HepG2 (cell line): ENCODE results near the gene KCNAB1.

ENCODE experiments used
- EZH2 ChIP-seq: conservative IDR thresholded peaks from 2 replicates; pipeline ENCODE4 v1.6.1; 2012; ENCODE audit warnings: mild to moderate bottlenecking, low read depth, low read length, moderate library complexity
- JUN ChIP-seq: sonication (generic); formaldehyde crosslinking; IDR thresholded peaks from 2 replicates; pipeline ENCODE4 v1.4.0; 2020; ENCODE audit warnings: mild to moderate bottlenecking, missing genetic modification reagents
- PHF5A ChIP-seq: IDR thresholded peaks from one replicate; pipeline ENCODE4 v1.6.1; 2018; ENCODE audit warnings: low read depth, missing genetic modification reagents; ENCODE audit not compliant: unreplicated experiment
- PLRG1 ChIP-seq: fragments of 450-650 bp; conservative IDR thresholded peaks from 2 replicates; pipeline ENCODE4 v1.6.1; 2016
- YEATS4 ChIP-seq: sonication (generic); formaldehyde crosslinking; IDR thresholded peaks from 2 replicates; pipeline ENCODE4 v1.4.0; 2020; ENCODE audit warnings: missing genetic modification reagents, borderline replicate concordance
- ZNF609 ChIP-seq: sonication (generic); formaldehyde crosslinking; IDR thresholded peaks from 2 replicates; pipeline ENCODE4 v1.4.0; 2020; ENCODE audit warnings: mild to moderate bottlenecking, missing genetic modification reagents, borderline replicate concordance

GRCh38 chr3:156109989-156110388, 10.4 kb upstream of the KCNAB1 start:
- TF ChIP-seq PLRG1 = no peak
- TF ChIP-seq JUN = no peak
- no peak for TF ChIP-seq EZH2
- TF ChIP-seq ZNF609 (CRISPR knock-in tag) = no peak
- TF ChIP-seq PHF5A (CRISPR knock-in tag) = no peak
- TF ChIP-seq YEATS4 (CRISPR knock-in tag) = no peak
